ENCODE measurements around the gene CNN3.
"Not testable (repeated sequence)": the region's sequence is repeated elsewhere in the genome, so short reads cannot be mapped to it uniquely, and the experiment has no call there.

CNN3 gene

GRCh38 chr1:94951046-94951445 is 24.1 kb upstream of the CNN3 start:
- Histone ChIP-seq H3K27ac (ENCODE audit: insufficient read depth, low read depth, low read length, poor library complexity, severe bottlenecking) (no peak overlapping the region), H3K9me3 (ENCODE audit: control insufficient read depth, low read length) (no peaks in the 10 kb centered on the region), H3K4me3 (ENCODE audit: insufficient read depth, low read depth, low read length) (no peak overlapping the region), H3K36me3 (ENCODE audit: control insufficient read depth, insufficient read depth, low read length) (no peaks in the 10 kb centered on the region), H3K27me3 (ENCODE audit: control insufficient read depth, insufficient read depth, low read length, poor library complexity, severe bottlenecking) (no peaks in the 10 kb centered on the region), H3K4me1 (ENCODE audit: control insufficient read depth, insufficient read depth, low read length) (peaks cover 17% of the 10 kb centered on the region)
- WGBS, 2 experiments, result 94 to 96% methylated on average over 2 of the region's 2 CpGs

DNA sequence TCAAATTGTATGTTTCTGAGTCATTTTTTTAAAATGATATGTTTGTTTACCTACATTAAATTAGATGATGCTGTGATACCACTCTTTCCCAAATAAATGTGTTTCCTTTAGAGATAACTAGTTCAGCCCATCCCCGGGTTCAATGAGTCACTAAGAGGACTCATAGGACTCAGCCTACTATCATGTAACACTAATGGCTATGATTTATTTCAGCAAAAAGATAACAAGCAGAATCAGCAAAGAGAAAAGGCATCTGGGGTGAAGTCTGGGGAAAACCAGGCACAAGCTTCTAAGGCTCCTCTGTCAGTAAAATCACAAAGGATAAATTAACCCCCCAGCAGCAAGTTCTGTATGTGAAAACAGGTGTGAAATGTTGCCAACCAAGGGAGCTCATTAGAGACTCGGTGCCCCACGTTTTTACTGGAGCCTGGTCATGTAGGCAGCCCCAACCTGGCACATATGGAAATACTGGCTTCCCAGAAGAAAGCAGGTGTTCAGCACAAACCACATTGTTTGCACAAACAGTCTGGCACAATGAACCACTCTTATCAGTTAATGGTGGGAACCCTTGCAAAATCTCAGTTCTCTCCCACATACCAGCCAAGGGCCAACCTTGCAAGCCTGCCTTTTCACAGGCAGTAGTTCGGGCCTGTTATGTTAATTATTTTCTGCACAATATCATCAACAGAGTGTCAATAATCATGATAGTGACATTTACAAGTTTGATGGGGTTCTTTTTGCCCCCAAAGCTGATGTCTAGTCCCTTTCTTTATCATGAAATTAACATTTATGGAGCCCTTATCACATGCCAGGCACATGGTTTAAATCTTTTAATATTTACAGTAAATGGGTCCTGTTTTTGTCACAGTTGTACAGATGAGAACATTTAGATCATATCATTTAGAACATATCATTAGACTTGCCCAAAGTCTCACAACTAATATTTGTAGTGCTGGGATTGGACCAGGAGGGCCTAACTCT is 23.1 kb upstream of the CNN3 start:
- no peaks in the 10 kb centered on the region for H3K9me3 ChIP-seq (ENCODE audit: control insufficient read depth, low read length)
- no peak overlapping the region for H3K4me3 ChIP-seq (ENCODE audit: insufficient read depth, low read depth, low read length)
- WGBS, 2 experiments, result 84 to 91% methylated on average over 4 of the region's 4 CpGs
- H3K27me3 ChIP-seq (ENCODE audit: control insufficient read depth, insufficient read depth, low read length, poor library complexity, severe bottlenecking), result no peaks in the 10 kb centered on the region
- no peaks in the 10 kb centered on the region for H3K36me3 ChIP-seq (ENCODE audit: control insufficient read depth, insufficient read depth, low read length)
- H3K4me1 ChIP-seq (ENCODE audit: control insufficient read depth, insufficient read depth, low read length), result peaks cover 13% of the 10 kb centered on the region
- H3K27ac ChIP-seq (ENCODE audit: insufficient read depth, low read depth, low read length, poor library complexity, severe bottlenecking), result no peak overlapping the region

- Histone ChIP-seq H3K9me3 (ENCODE audit: control insufficient read depth, low read length) (no peaks in the 10 kb centered on the region), H3K27ac (ENCODE audit: insufficient read depth, low read depth, low read length, poor library complexity, severe bottlenecking) (no peak overlapping the region), H3K4me3 (ENCODE audit: insufficient read depth, low read depth, low read length) (no peak overlapping the region), H3K36me3 (ENCODE audit: control insufficient read depth, insufficient read depth, low read length) (no peaks in the 10 kb centered on the region), H3K27me3 (ENCODE audit: control insufficient read depth, insufficient read depth, low read length, poor library complexity, severe bottlenecking) (no peaks in the 10 kb centered on the region), H3K4me1 (ENCODE audit: control insufficient read depth, insufficient read depth, low read length) (no peaks in the 10 kb centered on the region)
- 92 to 97% methylated on average over 1 of the region's 1 CpG for WGBS, 2 experiments
Observed at GRCh38 chr1:94947437-94947836, 20.5 kb upstream of the CNN3 start.

DNA sequence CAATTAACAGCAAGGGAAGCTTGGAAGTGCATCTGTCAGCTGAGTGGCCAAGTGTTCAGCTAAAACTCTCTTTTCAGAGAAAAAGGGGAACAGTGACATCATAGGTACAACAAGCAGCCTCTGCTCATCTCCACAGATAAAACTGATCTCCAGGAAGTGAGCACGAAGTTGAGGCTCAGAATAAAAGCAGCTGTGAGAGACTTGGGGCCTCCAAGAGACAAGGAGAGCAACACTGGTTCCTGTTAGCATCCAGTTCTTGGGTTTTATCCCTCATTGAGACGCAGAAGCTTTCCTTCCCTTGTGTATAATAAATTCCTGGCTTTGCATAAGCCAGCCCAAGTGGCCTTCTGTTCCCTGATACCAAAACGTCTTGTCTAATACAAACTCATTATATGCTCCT is 20.0 kb upstream of the CNN3 start:
- no peaks in the 10 kb centered on the region for H3K36me3 ChIP-seq (ENCODE audit: control insufficient read depth, insufficient read depth, low read length)
- H3K27ac ChIP-seq (ENCODE audit: insufficient read depth, low read depth, low read length, poor library complexity, severe bottlenecking), result no peak overlapping the region
- 87 to 91% methylated on average over 3 of the region's 3 CpGs for WGBS, 2 experiments
- H3K4me1 ChIP-seq (ENCODE audit: control insufficient read depth, insufficient read depth, low read length), result no peaks in the 10 kb centered on the region
- no peaks in the 10 kb centered on the region for H3K27me3 ChIP-seq (ENCODE audit: control insufficient read depth, insufficient read depth, low read length, poor library complexity, severe bottlenecking)
- H3K4me3 ChIP-seq (ENCODE audit: insufficient read depth, low read depth, low read length), result no peak overlapping the region
- no peaks in the 10 kb centered on the region for H3K9me3 ChIP-seq (ENCODE audit: control insufficient read depth, low read length)

DNA sequence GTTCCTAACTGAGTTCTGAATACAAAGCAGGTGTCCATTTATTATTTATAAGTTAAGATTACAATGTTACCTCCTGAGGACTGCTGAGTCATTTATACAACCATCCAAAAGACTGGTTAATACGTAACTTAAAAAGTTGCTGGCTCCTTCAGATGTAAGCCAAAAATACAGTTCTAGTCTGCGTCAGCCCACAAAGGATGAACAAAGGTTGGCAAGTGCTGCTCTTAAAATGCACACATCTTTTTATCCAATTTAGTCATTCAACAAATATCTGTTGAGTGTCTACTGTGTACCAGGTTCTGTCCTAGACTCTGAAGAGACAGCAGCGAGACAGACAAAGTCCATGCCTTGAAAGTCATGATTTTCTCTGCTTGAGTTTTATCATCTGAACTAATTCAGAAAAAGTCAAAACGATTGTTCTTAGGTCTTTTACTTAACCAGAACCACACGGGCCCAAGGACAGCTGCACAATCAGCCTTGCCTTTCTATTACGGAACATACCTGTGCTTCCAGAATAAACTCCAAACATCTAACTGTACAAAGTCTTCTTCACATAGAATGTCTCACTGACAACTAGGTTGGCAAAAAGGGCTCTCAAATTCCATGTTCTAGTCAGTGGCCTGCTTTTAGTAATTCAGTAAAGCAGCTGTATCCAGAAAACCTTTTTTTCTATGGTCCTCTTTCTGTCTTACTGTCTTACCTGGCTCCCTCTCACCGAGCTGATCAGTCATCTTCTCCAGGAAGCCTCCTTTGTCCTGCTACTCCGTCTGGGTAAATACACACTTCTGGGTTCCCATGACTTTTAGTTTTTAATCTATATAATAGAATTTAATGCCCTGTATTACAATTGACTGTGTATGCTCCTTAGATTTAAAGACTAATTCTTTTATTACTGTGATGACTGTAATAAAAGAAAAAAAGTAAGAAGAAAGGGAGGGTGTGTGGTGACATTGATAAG is 15.5 kb upstream of the CNN3 start:
- WGBS, 2 experiments, result 83 to 92% methylated on average over 7 to 8 of the region's 8 CpGs
- H3K4me1 ChIP-seq (ENCODE audit: control insufficient read depth, insufficient read depth, low read length), result peaks cover 4% of the 10 kb centered on the region
- H3K27me3 ChIP-seq (ENCODE audit: control insufficient read depth, insufficient read depth, low read length, poor library complexity, severe bottlenecking), result no peaks in the 10 kb centered on the region
- no peak overlapping the region for H3K4me3 ChIP-seq (ENCODE audit: insufficient read depth, low read depth, low read length)
- H3K36me3 ChIP-seq (ENCODE audit: control insufficient read depth, insufficient read depth, low read length), result no peaks in the 10 kb centered on the region
- no peaks in the 10 kb centered on the region for H3K9me3 ChIP-seq (ENCODE audit: control insufficient read depth, low read length)
- no peak overlapping the region for H3K27ac ChIP-seq (ENCODE audit: insufficient read depth, low read depth, low read length, poor library complexity, severe bottlenecking)

GRCh38 chr1:94941480-94941879 is 14.6 kb upstream of the CNN3 start:
- H3K27me3 ChIP-seq (ENCODE audit: control insufficient read depth, insufficient read depth, low read length, poor library complexity, severe bottlenecking); H3K9me3 ChIP-seq (ENCODE audit: control insufficient read depth, low read length); H3K27ac ChIP-seq (ENCODE audit: insufficient read depth, low read depth, low read length, poor library complexity, severe bottlenecking); H3K4me1 ChIP-seq (ENCODE audit: control insufficient read depth, insufficient read depth, low read length); H3K4me3 ChIP-seq (ENCODE audit: insufficient read depth, low read depth, low read length); H3K36me3 ChIP-seq (ENCODE audit: control insufficient read depth, insufficient read depth, low read length): not testable (repeated sequence)
- 89 to 100% methylated on average over 1 of the region's 1 CpG for WGBS, 2 experiments

DNA sequence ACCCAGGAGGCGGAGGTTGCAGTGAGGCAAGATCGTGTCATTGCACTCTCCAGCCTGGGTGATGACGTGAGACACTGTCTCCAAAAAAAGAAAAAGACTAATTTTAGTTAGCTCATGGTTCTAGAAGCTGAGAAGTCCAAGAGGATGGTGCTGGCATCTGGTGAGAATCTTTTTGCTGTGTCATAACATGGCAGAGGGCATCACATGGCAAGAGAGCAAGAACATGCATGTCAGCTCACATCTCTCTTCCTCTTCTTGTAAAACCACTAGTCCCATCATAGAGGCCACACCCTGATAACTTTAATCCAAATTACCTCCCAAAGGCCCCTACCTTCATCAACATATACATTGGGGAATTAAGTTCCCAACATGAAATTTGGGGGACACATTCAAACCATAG is 13.8 kb upstream of the CNN3 start:
- peaks cover 9% of the 10 kb centered on the region for H3K4me1 ChIP-seq (ENCODE audit: control insufficient read depth, insufficient read depth, low read length)
- no peaks in the 10 kb centered on the region for H3K27me3 ChIP-seq (ENCODE audit: control insufficient read depth, insufficient read depth, low read length, poor library complexity, severe bottlenecking)
- no peaks in the 10 kb centered on the region for H3K36me3 ChIP-seq (ENCODE audit: control insufficient read depth, insufficient read depth, low read length)
- no peak overlapping the region for H3K27ac ChIP-seq (ENCODE audit: insufficient read depth, low read depth, low read length, poor library complexity, severe bottlenecking)
- WGBS, 2 experiments, result 90 to 92% methylated on average over 3 of the region's 3 CpGs
- no peak overlapping the region for H3K4me3 ChIP-seq (ENCODE audit: insufficient read depth, low read depth, low read length)
- H3K9me3 ChIP-seq (ENCODE audit: control insufficient read depth, low read length), result no peaks in the 10 kb centered on the region

DNA sequence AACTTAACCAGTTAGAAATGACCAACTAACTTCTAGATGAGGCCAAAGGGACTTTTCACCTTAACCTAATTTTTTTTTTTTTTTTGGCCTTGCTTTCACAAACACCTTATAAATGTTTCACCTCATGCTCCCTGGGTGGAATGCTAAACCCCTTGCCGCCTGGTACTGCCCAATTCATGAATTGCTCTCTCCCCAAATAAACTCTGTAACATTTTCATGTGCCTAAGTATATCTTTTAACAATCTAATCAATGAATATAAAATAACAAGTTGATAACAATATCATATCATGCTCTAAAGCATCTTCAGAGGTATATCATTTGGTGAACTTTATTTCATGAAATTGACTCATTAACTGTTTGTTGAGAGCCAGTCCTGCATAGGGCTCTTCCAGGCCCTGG is 10.9 kb upstream of the CNN3 start:
- 91 to 100% methylated on average over 1 of the region's 1 CpG for WGBS, 2 experiments

GRCh38 chr1:94936861-94937620 is 10.1 kb upstream of the CNN3 start:
- Histone ChIP-seq H3K4me1 (ENCODE audit: control insufficient read depth, insufficient read depth, low read length) (peaks cover 9% of the 10 kb centered on the region), H3K4me3 (ENCODE audit: insufficient read depth, low read depth, low read length) (no peak overlapping the region), H3K27ac (ENCODE audit: insufficient read depth, low read depth, low read length, poor library complexity, severe bottlenecking) (no peak overlapping the region), H3K9me3 (ENCODE audit: control insufficient read depth, low read length) (no peaks in the 10 kb centered on the region), H3K27me3 (ENCODE audit: control insufficient read depth, insufficient read depth, low read length, poor library complexity, severe bottlenecking) (no peaks in the 10 kb centered on the region), H3K36me3 (ENCODE audit: control insufficient read depth, insufficient read depth, low read length) (no peaks in the 10 kb centered on the region)
- WGBS, 2 experiments, result 67 to 71% methylated on average over 5 of the region's 5 CpGs

More for the DNA sequence above, 10.9 kb upstream of the CNN3 start:
- H3K27ac ChIP-seq (ENCODE audit: insufficient read depth, low read depth, low read length, poor library complexity, severe bottlenecking), result no peak overlapping the region
- no peak overlapping the region for H3K4me3 ChIP-seq (ENCODE audit: insufficient read depth, low read depth, low read length)
- H3K36me3 ChIP-seq (ENCODE audit: control insufficient read depth, insufficient read depth, low read length), result no peaks in the 10 kb centered on the region
- no peaks in the 10 kb centered on the region for H3K27me3 ChIP-seq (ENCODE audit: control insufficient read depth, insufficient read depth, low read length, poor library complexity, severe bottlenecking)
- H3K4me1 ChIP-seq (ENCODE audit: control insufficient read depth, insufficient read depth, low read length), result peaks cover 9% of the 10 kb centered on the region
- H3K9me3 ChIP-seq (ENCODE audit: control insufficient read depth, low read length), result no peaks in the 10 kb centered on the region
